SIG-M5 (cell line): ENCODE results near the gene SLC35D1.
"Not testable (repeated sequence)": the region's sequence is repeated elsewhere in the genome, so short reads cannot be mapped to it uniquely, and the experiment has no call there.

ENCODE experiments used
- DNase-seq: peaks from one replicate; lab custom pipeline; 2025; lab: John Stamatoyannopoulos, UW

The SLC35D1 gene

DNA sequence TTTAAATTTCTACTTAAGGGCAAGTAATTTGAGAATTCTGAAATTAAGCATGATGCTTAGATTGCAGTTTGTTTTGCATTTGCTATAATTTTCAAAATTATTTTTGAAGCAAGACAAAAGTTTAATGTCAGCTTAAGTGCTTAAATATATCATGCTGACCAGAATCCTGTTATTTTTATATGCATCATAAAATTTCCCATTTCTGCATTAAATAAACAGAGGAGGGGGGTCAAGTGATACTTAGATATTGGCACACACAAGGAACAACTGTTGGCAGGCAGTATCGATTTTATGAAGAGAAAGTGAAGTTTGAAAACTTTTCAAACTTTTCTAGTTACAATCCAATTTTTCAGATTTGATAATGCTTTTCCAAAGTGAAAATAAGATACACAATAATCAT, 68.1 kb downstream of the SLC35D1 start:
- DNase-seq, result no peak

- no peak for DNase-seq
These were observed 69.5 kb downstream of the SLC35D1 start for GRCh38 chr1:66984491-66984890.

DNA sequence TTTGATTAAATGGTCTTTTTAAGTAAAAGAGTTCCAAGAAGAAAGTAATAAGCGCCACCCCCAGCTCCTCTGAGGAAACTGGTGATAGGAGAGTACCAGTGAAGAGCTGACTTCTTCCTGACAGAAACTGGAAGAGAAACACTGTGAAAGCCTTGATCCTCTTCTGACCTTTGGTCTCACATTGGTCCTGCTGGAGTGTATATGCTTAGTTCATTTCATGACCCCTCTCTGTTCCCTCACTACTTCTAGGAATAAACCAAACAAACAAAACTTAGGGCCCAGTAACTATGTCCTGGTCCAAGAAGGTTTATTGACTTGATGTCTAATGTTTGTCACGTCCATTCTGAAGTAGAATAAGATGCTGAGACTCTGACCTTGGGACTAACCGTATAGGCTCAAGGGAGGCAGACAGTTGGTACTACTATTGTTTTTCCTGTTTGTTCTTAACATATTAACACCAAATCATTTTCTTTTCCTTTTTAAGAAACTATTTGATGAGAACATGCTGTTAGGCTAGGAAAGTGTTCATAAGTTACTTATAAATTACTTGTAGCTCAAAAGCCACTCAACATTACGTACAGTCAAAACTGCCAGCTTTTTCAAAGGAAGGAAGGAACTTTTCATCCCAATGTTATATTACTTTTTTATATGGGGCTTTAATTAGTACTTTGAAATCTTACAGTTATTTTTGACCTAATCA, 71.2 kb downstream of the SLC35D1 start:
- DNase-seq, result no peak

DNA sequence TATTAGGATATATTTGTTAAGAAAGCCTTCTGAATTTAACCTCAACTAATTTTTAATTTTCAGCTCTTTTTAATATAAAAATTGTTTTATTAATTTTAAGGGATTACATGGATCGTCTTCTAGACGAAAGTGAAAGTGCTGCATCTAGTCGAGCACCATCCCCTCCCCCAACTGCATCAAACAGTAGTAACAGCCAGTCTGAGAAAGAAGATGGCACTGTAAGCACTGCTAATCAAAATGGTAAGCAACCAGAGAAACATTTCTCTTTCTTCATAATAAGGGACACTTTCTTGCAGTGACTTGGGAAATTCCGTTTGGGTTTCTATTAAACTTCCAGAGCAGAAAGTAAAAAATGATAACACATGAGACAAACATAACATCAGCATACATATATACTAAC, 72.3 kb downstream of the SLC35D1 start:
- DNase-seq, result no peak

GRCh38 chr1:66980745-66981367, 73.1 kb downstream of the SLC35D1 start:
- DNase-seq, result no peak

DNA sequence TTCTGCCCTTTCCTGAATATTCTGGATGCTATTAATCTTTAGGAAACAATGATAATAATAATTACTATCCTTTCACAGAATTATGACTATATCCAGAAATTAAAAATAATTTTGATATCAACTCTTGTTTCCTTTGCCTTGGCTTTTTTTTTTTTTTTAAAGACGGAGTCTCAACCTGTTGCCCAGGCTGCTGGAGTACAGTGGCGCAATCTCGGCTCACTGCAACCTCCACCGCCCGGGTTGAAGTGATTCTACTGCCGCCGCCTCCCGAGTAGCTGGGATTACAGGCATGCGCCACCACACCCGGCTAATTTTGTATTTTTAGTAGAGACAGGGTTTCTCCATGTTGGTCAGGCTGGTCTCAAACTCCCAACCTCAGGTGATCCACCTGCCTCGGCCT, 74.3 kb downstream of the SLC35D1 start:
- DNase-seq, result not testable (repeated sequence)

DNA sequence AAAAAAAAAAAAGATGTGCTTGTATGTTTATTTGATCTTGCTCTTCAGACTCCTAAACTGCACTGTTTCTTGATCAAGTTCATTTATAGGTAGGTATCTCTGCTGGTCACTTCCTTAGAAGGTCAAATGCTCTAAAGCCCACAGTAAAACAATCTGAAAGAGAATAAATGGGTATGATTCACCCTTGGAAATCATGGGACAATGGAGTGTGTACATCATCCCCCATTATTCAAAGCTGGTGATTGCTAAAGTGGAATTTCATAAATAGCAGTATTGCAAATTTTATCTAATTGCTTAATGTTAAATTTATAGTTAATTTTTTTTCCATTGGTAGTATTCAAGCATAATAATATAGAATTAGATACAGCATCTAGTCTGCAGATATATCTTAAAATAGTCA, 75.7 kb downstream of the SLC35D1 start:
- DNase-seq, result no peak

DNA sequence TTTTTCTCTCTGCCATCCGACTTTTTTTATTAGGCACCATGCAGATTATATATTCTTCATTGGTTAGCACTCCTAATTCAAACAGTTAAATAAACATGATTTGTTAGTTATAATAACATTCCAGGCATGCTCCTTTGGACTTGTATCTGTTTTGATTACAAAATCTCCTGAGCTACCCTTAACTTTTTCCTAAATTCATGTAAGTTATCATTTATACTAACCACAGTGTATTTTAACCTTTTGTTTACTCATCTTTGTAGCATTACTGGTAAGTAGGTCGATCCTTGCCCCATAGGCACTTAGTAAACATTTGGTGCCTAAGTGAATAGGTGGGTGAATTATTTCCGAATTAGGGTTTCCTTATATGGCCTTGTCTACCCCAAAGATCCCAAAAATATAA, 85.4 kb downstream of the SLC35D1 start:
- no peak for DNase-seq

GRCh38 chr1:66966188-66966873, 87.6 kb downstream of the SLC35D1 start:
- not testable (repeated sequence) for DNase-seq

DNA sequence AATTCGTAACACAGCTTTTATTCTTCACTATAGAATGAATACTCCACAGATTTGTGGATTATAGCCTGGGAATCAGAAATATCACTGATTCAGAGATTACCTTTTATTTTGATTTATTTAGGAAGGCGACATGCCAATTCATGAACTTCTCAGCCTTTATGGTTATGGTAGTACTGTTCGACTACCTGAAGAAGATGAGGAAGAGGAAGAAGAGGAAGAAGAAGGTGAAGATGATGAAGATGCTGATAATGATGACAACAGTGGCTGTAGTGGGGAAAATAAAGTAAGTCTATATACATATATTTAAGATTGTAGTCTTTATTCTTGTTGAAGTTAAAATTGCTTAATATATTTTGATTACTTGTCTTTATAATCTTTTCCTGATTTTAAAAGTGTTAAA, 96.0 kb downstream of the SLC35D1 start:
- DNase-seq, result no peak

- no peak for DNase-seq
These were observed 99.7 kb downstream of the SLC35D1 start for GRCh38 chr1:66954208-66954607.

DNA sequence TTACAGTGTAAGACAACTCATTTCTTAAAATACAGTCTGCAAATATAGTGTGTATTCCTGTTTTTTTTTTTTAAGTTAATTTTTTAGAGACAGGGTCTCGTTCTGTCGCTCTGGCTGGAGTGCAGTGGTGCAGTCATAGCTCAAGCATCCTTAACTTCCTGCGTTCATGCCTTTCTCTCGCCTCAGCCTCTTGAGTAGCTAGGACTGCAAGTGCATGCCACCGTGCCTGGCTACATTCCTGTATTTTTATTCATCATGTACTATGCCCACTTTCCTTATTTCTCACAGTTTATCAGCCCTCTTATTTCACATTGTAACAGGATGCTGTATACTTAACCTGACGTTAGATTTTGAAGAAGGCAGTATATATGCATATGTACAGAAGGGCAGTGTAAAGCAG, 102.4 kb downstream of the SLC35D1 start:
- DNase-seq, result no peak
